Measurements from ENCODE around the gene DMAP1.
A peak's percentile ranks its signal among the peaks of the same experiment; 100 is the strongest.
"Not testable (repeated sequence)": the region's sequence is repeated elsewhere in the genome, so short reads cannot be mapped to it uniquely, and the experiment has no call there.

Gene DMAP1, protein sequence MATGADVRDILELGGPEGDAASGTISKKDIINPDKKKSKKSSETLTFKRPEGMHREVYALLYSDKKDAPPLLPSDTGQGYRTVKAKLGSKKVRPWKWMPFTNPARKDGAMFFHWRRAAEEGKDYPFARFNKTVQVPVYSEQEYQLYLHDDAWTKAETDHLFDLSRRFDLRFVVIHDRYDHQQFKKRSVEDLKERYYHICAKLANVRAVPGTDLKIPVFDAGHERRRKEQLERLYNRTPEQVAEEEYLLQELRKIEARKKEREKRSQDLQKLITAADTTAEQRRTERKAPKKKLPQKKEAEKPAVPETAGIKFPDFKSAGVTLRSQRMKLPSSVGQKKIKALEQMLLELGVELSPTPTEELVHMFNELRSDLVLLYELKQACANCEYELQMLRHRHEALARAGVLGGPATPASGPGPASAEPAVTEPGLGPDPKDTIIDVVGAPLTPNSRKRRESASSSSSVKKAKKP

DNA sequence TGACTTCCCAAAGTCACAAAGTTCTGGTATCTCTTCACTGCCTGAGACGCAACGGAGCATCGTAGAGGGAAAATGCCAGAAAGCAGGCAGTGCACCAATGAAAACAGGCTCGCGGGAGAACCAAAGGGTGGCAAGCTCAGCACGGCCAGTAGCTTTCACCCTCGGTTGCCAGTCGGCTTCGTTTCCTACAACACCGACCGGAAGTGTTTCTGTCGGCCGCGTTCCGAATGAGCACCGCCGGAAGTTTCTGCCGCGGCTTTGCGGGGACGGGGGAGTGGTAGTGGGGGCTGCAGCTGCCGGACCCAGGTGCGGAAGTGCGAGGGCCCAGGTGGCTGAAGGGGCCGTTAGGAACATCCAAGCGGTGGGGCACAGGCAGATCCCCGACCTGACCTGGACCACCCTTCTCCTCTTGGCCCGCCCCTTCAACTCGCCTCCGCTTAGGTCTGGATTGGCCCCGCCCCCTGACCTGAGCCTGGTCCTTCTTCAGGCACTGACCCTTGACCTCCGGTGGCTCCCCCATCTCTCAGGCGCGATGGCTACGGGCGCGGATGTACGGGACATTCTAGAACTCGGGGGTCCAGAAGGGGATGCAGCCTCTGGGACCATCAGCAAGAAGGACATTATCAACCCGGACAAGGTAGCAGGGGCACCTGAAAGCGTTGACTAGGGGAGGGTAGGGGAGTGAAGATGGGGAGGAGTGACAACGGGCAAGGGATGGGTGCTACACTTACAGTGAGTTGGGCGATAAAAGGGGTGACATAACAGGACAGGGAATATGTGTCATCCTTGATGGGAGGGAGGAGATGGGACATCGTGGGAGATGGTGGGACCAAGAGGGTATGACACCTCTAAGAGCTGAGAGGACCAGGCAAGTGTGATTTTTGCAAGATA lies at the start of gene DMAP1:
Gene DMAP1, plus strand, starts transcription at position 250 of the 891 bp plus-strand sequence. Its CDS starts 283 bp downstream, at position 533.
- peak within 1 kb of the TSS; percentile 8 for H3K27ac ChIP-seq
- peak; percentile 16 for DNase-seq (ENCODE audit: low read depth, low spot score)

DNA sequence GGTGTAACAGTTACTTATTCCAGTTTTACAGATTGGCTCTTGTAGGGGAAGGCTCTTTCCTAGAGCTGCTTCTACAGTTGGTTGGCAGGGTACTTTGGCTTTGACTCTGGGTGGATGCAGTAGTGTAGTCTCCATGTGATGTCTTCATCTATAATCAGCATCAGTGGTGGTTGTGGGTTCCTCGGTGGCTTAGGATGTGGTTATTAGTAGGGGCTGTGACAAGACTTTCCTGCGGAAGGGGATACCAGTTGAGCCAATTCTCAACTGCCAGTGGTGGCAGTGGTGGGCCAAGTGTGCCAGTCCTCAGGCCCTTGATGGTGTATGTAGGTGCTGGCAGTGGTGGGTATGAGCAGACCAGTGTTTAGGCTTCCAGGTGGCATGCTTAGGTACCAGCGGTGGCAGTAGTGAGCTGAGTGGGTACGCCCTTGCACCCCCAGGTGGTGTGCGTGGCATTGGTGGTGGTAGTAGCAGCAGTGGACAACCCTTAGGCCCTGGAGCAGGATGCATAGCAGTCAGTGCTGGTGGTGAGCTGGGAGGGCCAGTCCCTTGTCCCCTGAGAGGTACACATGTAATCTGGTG lies 44.7 kb upstream of the DMAP1 start:
- no peak overlapping the region for H3K27ac ChIP-seq
- DNase-seq (ENCODE audit: low read depth, low spot score), result no peak

- DNase-seq (ENCODE audit: low read depth, low spot score), result no peak
- no peak overlapping the region for H3K27ac ChIP-seq
These were observed 42.9 kb upstream of the DMAP1 start for GRCh38 chr1:44170281-44170823.

GRCh38 chr1:44174630-44175029 lies 38.6 kb upstream of the DMAP1 start:
- DNase-seq (ENCODE audit: low read depth, low spot score), result no peak
- H3K27ac ChIP-seq, result no peak overlapping the region

- no peak for DNase-seq (ENCODE audit: low read depth, low spot score)
- H3K27ac ChIP-seq, result no peak overlapping the region
These were observed 12.9 kb upstream of the DMAP1 start for GRCh38 chr1:44200336-44200735.

- H3K27ac ChIP-seq; DNase-seq (ENCODE audit: low read depth, low spot score): not testable (repeated sequence)
These were observed 6.7 kb upstream of the DMAP1 start for GRCh38 chr1:44206545-44206944.

DNA sequence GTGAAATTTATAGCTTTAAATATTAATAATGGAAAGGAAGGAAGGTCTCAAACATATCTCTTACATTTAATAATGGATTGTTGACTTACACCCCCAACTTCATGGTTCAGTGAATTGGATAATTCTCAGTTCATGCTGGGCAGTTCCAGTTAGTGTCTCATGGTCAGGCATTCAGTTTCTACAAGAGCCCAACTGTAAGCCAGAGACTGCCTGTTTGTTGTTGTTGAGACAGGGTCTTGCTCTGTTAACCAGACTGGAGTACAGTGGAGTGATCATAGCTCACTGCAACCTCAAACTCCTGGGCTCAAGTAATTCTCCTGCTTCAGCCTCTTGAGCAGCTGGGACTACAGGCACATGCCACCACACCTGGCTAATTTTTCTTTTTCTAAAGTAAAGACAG lies 5.0 kb upstream of the DMAP1 start:
- no peak for DNase-seq (ENCODE audit: low read depth, low spot score)

DNA sequence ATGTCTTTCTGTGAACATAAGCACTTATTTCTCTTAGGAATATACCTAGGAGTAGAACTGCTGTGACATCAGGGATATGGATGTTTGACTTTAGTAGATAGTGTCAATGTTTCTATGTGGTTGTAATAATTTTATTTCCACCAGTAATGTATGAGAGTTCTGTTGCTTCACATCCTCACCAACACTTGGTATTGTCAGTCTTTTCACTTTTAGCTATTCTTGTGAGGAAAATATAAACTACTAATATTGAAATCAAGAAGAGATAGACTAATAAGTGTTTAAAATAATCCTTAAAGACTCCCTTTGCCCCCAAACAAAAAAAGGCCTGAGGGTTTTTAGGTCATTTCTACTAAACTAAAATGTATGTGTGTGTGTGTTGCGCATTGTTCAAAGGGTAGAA lies 2.7 kb upstream of the DMAP1 start:
- DNase-seq (ENCODE audit: low read depth, low spot score), result no peak

More for the DNA sequence above, 5.0 kb upstream of the DMAP1 start:
- H3K27ac ChIP-seq, result no peak overlapping the region

GRCh38 chr1:44212355-44213221 lies 683 bp upstream of the DMAP1 start:
- DNase-seq (ENCODE audit: low read depth, low spot score), result no peak
- H3K27ac ChIP-seq, result no peak overlapping the region

More for the DNA sequence above, 2.7 kb upstream of the DMAP1 start:
- no peak overlapping the region for H3K27ac ChIP-seq

DNA sequence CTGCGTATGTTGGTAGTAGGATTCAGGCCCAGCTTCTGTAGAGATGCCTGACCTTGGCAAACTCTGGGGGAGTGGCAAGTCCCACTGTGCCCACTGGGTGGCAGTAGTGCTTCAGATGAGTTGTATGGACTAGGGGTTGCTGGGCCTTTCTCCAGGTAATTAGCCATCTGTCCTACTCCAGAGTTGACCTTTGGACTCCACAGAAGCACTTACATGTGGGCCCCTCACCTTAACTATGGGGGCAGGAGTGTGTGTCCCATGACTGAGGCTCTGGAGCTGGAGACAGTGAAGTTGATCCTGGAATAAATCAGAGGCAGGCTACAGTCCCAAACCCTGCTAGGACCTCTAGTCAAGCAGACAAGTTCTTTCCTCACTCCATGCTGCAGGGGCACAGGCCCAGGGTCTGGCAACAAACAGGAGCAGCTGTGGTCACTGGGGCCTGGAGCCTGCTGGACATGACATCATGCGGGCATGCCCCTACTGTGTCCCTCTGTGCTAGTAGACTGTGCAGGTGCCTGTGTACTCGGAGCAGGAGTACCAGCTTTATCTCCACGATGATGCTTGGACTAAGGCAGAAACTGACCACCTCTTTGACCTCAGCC lies 4.6 kb downstream of the DMAP1 start:
- no peak for DNase-seq (ENCODE audit: low read depth, low spot score)

GRCh38 chr1:44218503-44219300 lies 5.4 kb downstream of the DMAP1 start:
- H3K27ac ChIP-seq, result no peak overlapping the region
- no peak for DNase-seq (ENCODE audit: low read depth, low spot score)

More for the DNA sequence above, 4.6 kb downstream of the DMAP1 start:
- H3K27ac ChIP-seq, result no peak overlapping the region

- DNase-seq (ENCODE audit: low read depth, low spot score), result no peak
- no peak overlapping the region for H3K27ac ChIP-seq
These were observed 6.0 kb downstream of the DMAP1 start for GRCh38 chr1:44219301-44219626.

GRCh38 chr1:44220001-44220751 lies 6.9 kb downstream of the DMAP1 start:
- no peak overlapping the region for H3K27ac ChIP-seq
- DNase-seq (ENCODE audit: low read depth, low spot score), result no peak

DNA sequence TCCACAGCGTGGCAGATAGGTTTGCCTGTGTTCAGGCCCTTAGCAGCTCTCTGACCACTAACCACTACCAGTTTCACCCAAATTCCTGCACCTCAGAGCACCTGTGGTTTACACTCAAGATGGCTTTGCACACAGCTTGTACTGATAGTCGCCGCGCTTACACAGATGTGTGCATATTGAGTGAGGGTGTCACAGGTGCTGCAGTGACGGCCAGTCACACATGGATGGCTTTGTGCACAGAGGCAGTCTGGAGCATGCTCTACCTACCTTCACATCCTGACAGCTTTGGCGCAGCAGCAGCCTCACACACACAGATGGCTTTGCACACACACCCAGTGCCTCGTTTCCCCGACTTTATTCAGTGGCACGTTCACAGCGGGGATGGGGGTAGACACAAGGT lies 7.5 kb downstream of the DMAP1 start:
- DNase-seq (ENCODE audit: low read depth, low spot score), result no peak
- H3K27ac ChIP-seq, result no peak overlapping the region

DNA sequence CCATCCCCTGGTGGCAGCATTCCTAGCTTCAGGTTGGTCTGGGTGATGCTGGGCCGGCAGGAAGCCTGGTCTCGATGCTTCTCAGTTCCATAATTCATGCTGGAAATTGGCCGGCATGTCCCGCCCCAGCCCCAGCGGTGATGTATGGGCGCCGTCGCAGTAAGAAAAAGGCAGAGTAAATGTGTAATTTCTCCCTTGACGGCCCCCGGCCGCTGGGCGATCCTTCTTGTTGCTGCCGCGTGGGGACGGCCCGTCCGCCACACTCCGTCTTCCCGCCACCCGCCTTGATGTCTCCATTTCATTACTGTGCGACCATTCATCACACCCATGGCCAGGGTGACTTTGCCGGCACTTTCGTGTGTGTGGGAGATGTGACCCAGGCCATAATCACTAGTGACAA lies 8.5 kb downstream of the DMAP1 start:
- no peak for DNase-seq (ENCODE audit: low read depth, low spot score)
- H3K27ac ChIP-seq, result no peak overlapping the region

GRCh38 chr1:44222397-44223186 lies 9.3 kb downstream of the DMAP1 start:
- H3K27ac ChIP-seq, result no peak overlapping the region
- no peak for DNase-seq (ENCODE audit: low read depth, low spot score)

GRCh38 chr1:44223187-44223610 lies 9.9 kb downstream of the DMAP1 start:
- no peak overlapping the region for H3K27ac ChIP-seq
- DNase-seq (ENCODE audit: low read depth, low spot score), result no peak

Data from epithelial cell of prostate (primary cell).